HG03135 (cell line): ENCODE results near the gene RAB37.

ENCODE experiments used
- ATAC-seq: cut with Tn5 transposase; IDR thresholded peaks from one replicate; pipeline ENCODE4 v1.9.1; 2021; ENCODE audit warnings: mild to moderate bottlenecking, moderate library complexity; ENCODE audit not compliant: unreplicated experiment

RAB37 gene

GRCh38 chr17:74728033-74728701, 8.9 kb upstream of the RAB37 start:
- ATAC-seq, result no peak

- ATAC-seq, result no peak
Measured at GRCh38 chr17:74728702-74729075, 8.4 kb upstream of the RAB37 start.

GRCh38 chr17:74729368-74729767, 7.7 kb upstream of the RAB37 start:
- no peak for ATAC-seq

- no peak for ATAC-seq
Measured at GRCh38 chr17:74729866-74730265, 7.2 kb upstream of the RAB37 start.

GRCh38 chr17:74730491-74731346, 6.3 kb upstream of the RAB37 start:
- ATAC-seq, result no peak

- ATAC-seq, result no peak
Measured at GRCh38 chr17:74731347-74731605, 5.8 kb upstream of the RAB37 start.

- ATAC-seq, result no peak
Measured at GRCh38 chr17:74732042-74732867, 4.8 kb upstream of the RAB37 start.

GRCh38 chr17:74733365-74734122, 3.5 kb upstream of the RAB37 start:
- ATAC-seq, result no peak

GRCh38 chr17:74734256-74734655, 2.8 kb upstream of the RAB37 start:
- ATAC-seq, result no peak

GRCh38 chr17:74737299-74738050, 419 bp downstream of the RAB37 start:
- ATAC-seq, result no peak

GRCh38 chr17:74738051-74738996, 1.3 kb downstream of the RAB37 start:
- ATAC-seq, result no peak

GRCh38 chr17:74739227-74739831, 2.3 kb downstream of the RAB37 start:
- no peak for ATAC-seq

- ATAC-seq, result no peak
Measured at GRCh38 chr17:74740173-74740572, 3.1 kb downstream of the RAB37 start.

GRCh38 chr17:74740641-74741387, 3.8 kb downstream of the RAB37 start:
- no peak for ATAC-seq

GRCh38 chr17:74742153-74742515, 5.1 kb downstream of the RAB37 start:
- no peak for ATAC-seq

- no peak for ATAC-seq
Measured at GRCh38 chr17:74742978-74743545, 6.0 kb downstream of the RAB37 start.

GRCh38 chr17:74743755-74744154, 6.7 kb downstream of the RAB37 start:
- ATAC-seq, result no peak

- no peak for ATAC-seq
Measured at GRCh38 chr17:74744349-74744713, 7.3 kb downstream of the RAB37 start.
